ENCODE data around the gene DISC1.
A peak's percentile ranks its signal among the peaks of the same experiment; 100 is the strongest.

The DISC1 gene

GRCh38 chr1:232029315-232029714 lies 402.7 kb downstream of the DISC1 start:
- no peak for DNase-seq

- DNase-seq: no peak
These were observed 404.6 kb downstream of the DISC1 start for GRCh38 chr1:232031156-232031555.

- no peak for DNase-seq
These were observed 406.7 kb downstream of the DISC1 start for GRCh38 chr1:232033285-232033684.

- DNase-seq: peak; percentile 17
These were observed 408.0 kb downstream of the DISC1 start for GRCh38 chr1:232034556-232034955.

GRCh38 chr1:232036181-232036933 lies 409.8 kb downstream of the DISC1 start:
- no peak for DNase-seq

GRCh38 chr1:232037774-232038388 lies 411.3 kb downstream of the DISC1 start:
- no peak for DNase-seq

- DNase-seq: peak; percentile 44
These were observed 412.4 kb downstream of the DISC1 start for GRCh38 chr1:232038706-232039677.

GRCh38 chr1:232040260-232040659 lies 413.7 kb downstream of the DISC1 start:
- DNase-seq: no peak

- no peak for DNase-seq
These were observed 418.1 kb downstream of the DISC1 start for GRCh38 chr1:232044728-232045127.

- peak; percentile 24 for DNase-seq
These were observed 418.8 kb downstream of the DISC1 start for GRCh38 chr1:232045139-232045994.

GRCh38 chr1:232046451-232047306 lies 420.1 kb downstream of the DISC1 start:
- DNase-seq: no peak

- DNase-seq: no peak
These were observed 420.9 kb downstream of the DISC1 start for GRCh38 chr1:232047473-232047872.

GRCh38 chr1:232048481-232048880 lies 421.9 kb downstream of the DISC1 start:
- no peak for DNase-seq

- no peak for DNase-seq
These were observed 422.7 kb downstream of the DISC1 start for GRCh38 chr1:232049335-232049734.

- DNase-seq: no peak
These were observed 430.8 kb downstream of the DISC1 start for GRCh38 chr1:232057217-232057895.

GRCh38 chr1:232057896-232058274 lies 431.3 kb downstream of the DISC1 start:
- DNase-seq: no peak

- no peak for DNase-seq
These were observed 433.3 kb downstream of the DISC1 start for GRCh38 chr1:232059726-232060374.

- DNase-seq: no peak
These were observed 436.4 kb downstream of the DISC1 start for GRCh38 chr1:232062967-232063366.

GRCh38 chr1:232066521-232066920 lies 439.9 kb downstream of the DISC1 start:
- no peak for DNase-seq

- DNase-seq: no peak
These were observed 447.7 kb downstream of the DISC1 start for GRCh38 chr1:232074265-232074664.

Measured in fibroblast of skin of right quadriceps (primary cell).